GM12878 (cell line): ENCODE data around the gene HNRNPF. TPM values are rescaled to one million over a fixed set of nuclear protein-coding genes. Genes with fewer than 3 reads are reported as not detected.

Experiments used
- ATAC-seq: fragments of 200-7000 bp; cut with Tn5 transposase; 3 replicates; pipeline ENCODE4 v1.9.1; 2020; ENCODE audit warnings: mild to moderate bottlenecking, moderate library complexity
- BruUV-seq: library from RNA; stranded (reverse); fragments of 400-500 nt; replicated peaks from 2 replicates; lab custom pipeline; 2021; lab: Mats Ljungman, UMichigan
- CTCF ChIA-PET: fragments of 300-600 bp; sonication (Branson Sonifier 250); formaldehyde crosslinking; extraction: SDS; loops from one replicate; lab custom pipeline; 2021; ENCODE audit warnings: inconsistent platforms; lab: Yijun Ruan, JAX
- POLR2A ChIA-PET: fragments of 350-600 bp; formaldehyde crosslinking; extraction: SDS; loops from one replicate; lab custom pipeline; 2021; ENCODE audit warnings: inconsistent platforms; lab: Charles Lee
- RAD21 ChIA-PET: fragments of 300-600 bp; sonication (Branson Sonifier 250); formaldehyde crosslinking; loops from one replicate; lab custom pipeline; 2023; ENCODE audit warnings: antibody characterized with exemption; ENCODE audit not compliant: unreplicated experiment; lab: Charles Lee
- SMC1A ChIA-PET: fragments of 300-600 bp; sonication (Branson Sonifier 250); formaldehyde crosslinking; loops from one replicate; lab custom pipeline; 2023; ENCODE audit not compliant: unreplicated experiment, uncharacterized antibody; lab: Charles Lee
- DNase-seq: peaks from one replicate; pipeline ENCODE4 v3.0.0-alpha.2; 2011; ENCODE audit warnings: low read depth, low spot score
- FAIRE-seq: peaks from 3 replicates; lab custom pipeline; 2011; peaks lifted over from hg19 to GRCh38; lab: Jason Lieb, UNC
- H2AFZ ChIP-seq: 2 replicates; pipeline ENCODE4 v1.6.0; 2011; ENCODE audit warnings: low read depth, low read length, control low read depth; ENCODE audit not compliant: control insufficient read depth
- H3K27ac ChIP-seq: 2 replicates; pipeline ENCODE4 v1.5.1; 2011; ENCODE audit warnings: control low read depth; ENCODE audit not compliant: control insufficient read depth, insufficient read depth
- H3K27me3 ChIP-seq, 2 experiments: replicated peaks in 1 of 2; 2 replicates each; pipeline versions ENCODE4 v1.6.0 to v1.6.1; 2011; ENCODE audit warnings: low read length in 1 of 2; ENCODE audit not compliant: control insufficient read depth in 2 of 2, insufficient read depth in 2 of 2
- H3K36me3 ChIP-seq, 2 experiments: 2 replicates each; pipeline ENCODE4 v1.5.1; 2011; ENCODE audit warnings: low read length in 1 of 2; ENCODE audit not compliant: control insufficient read depth in 2 of 2, insufficient read depth in 2 of 2
- H3K4me1 ChIP-seq: 2 replicates; pipeline ENCODE4 v1.6.1; 2011; ENCODE audit warnings: mild to moderate bottlenecking, low read length, moderate library complexity, mixed read lengths; ENCODE audit not compliant: control insufficient read depth, insufficient read depth
- H3K4me2 ChIP-seq: 2 replicates; pipeline ENCODE4 v1.6.0; 2011; ENCODE audit warnings: control low read depth; ENCODE audit not compliant: control insufficient read depth, insufficient read depth
- H3K4me3 ChIP-seq: fragments of 200-600 bp; sonication (generic); 2 replicates; pipeline ENCODE4 v1.5.1; 2016
- H3K79me2 ChIP-seq: 2 replicates; pipeline ENCODE4 v1.6.0; 2011; ENCODE audit warnings: low read length; ENCODE audit not compliant: control insufficient read depth, insufficient read depth
- H3K9ac ChIP-seq: 2 replicates; pipeline ENCODE4 v1.8.0; 2011; ENCODE audit warnings: low read length, control low read depth, mixed read lengths; ENCODE audit not compliant: control insufficient read depth, insufficient read depth
- H3K9me3 ChIP-seq: replicated peaks from 3 replicates; pipeline ENCODE4 v1.5.1; 2011; ENCODE audit warnings: mild to moderate bottlenecking, low read length; ENCODE audit not compliant: control insufficient read depth, insufficient read depth
- H4K20me1 ChIP-seq: 2 replicates; pipeline ENCODE4 v1.6.0; 2011; ENCODE audit not compliant: control insufficient read depth, insufficient read depth
- BHLHE40 ChIP-seq, 2 experiments: fragments of 450-650 bp in 1 of 2; IDR thresholded peaks; 2 replicates each; pipeline ENCODE4 v1.6.1; 2011 to 2017; ENCODE audit warnings: low read depth in 2 of 2, borderline replicate concordance in 1 of 2, improper control_type of control experiment in 1 of 2, low read length in 1 of 2, mild to moderate bottlenecking in 1 of 2
- CBFB ChIP-seq: IDR thresholded peaks from 2 replicates; pipeline ENCODE4 v1.6.1; 2016; ENCODE audit warnings: antibody characterized with exemption, low read depth
- POLR2AphosphoS5 ChIP-seq: IDR thresholded peaks from 2 replicates; pipeline ENCODE4 v1.6.1; 2011; ENCODE audit warnings: mild to moderate bottlenecking, low read length, inconsistent platforms
- WGBS: methylation state at CpG from one replicate; pipeline ENCODE4 v1.1.6; 2016; ENCODE audit warnings: low lambda C conversion rate; ENCODE audit not compliant: insufficient replicate concordance, insufficient coverage; ENCODE audit errors: missing lambda C conversion rate; 5-methylcytosine and 5-hydroxymethylcytosine counted together
- in situ Hi-C: fragments of 300-500 bp; cut with MboI; formaldehyde crosslinking; loops from 9 replicates; pipeline ENCODE4 v1.14.3; 2018; ENCODE audit warnings: mixed read lengths
- intact Hi-C: fragments of 100-400 bp; cut with micrococcal nuclease; formaldehyde crosslinking; loops from one replicate; pipeline ENCODE4 v1.14.2; 2022; ENCODE audit not compliant: unreplicated experiment
- polyA plus RNA-seq, 11 experiments: library from polyadenylated mRNA; depleted of rRNA in 4 of 11; unstranded in 6 of 11; stranded (reverse) in 5 of 11; fragments of >200 nt; fragmentation: Nextera tagmentation in 4 of 11; fragmentation: Illumina TruSeq in 1 of 11; extraction: Ambion mirVana in 4 of 11; extraction: Trizol in 1 of 11; gene quantifications; 1 replicate in 1 of 11; 2 replicates in 10 of 11; pipeline versions ENCODE4 v1.2.1 to v1.2.3, GENCODE V29; 2011 to 2016; ENCODE audit warnings: inconsistent platforms in 2 of 11, missing spikeins in 2 of 11, low read depth in 1 of 11
- total RNA-seq, 4 experiments: library from RNA; depleted of rRNA in 3 of 4; stranded (reverse); fragments of >200 nt in 3 of 4; fragmentation: Illumina TruSeq in 1 of 4; extraction: Trizol in 1 of 4; gene quantifications; 2 replicates each; pipeline versions ENCODE4 v1.2.1 to v1.2.3, GENCODE V29; 2013 to 2021

The HNRNPF gene
- total and polyA plus RNA-seq, 10 of the 15 experiments (the other 5 are each of a cell fraction or from before 2014, with no cell fraction given) = 156 to 373 (median 293) TPM

DNA sequence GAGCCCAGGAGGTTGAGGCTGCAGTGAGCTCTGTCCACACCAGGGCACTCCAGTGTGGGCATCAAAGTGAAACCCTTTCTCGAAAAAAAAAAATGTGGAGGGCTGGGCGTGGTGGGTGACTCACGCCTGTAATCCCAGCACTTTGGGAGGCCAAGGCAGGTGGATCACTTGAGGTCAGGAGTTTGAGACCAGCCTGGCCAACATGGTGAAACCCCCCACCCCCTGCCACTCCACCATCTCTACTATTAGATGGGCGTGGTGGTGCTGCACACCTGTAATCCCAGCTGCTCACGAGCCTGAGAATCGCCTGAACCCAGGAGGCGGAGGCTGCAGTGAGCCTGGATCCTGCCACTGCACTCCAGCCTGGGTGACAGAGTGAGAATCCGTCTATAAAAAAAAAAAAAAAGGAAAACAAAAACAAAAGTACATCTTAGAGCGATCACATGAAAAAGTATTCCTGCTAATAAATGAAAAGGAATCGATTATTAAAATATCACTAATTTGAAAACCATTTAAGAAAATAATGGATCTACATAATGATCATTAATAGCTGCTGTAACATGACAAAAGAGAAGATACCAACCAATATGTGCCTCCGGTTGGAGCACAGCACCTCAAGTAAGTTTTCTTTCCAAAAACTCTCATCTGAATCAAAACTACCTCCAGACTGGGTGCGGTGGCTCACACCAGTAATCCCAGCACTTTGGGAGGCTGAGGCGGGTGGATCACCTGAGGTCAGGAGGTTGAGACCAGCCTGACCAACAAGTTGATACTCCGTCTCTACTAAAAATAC, 4.9 kb downstream of the HNRNPF start:
- Histone ChIP-seq H3K9me3 (no peaks in the 10 kb centered on the region), H3K4me2 (peak overlapping the region; percentile 76), H3K4me3 (peak overlapping the region; percentile 98), H3K79me2 (peaks cover 99% of the 10 kb centered on the region), H3K9ac (peak overlapping the region; percentile 92), H4K20me1 (peaks cover 13% of the 10 kb centered on the region), H2AFZ (no peak overlapping the region), H3K27me3 (no peaks in the 10 kb centered on the region), H3K27ac (peak overlapping the region; percentile 45), H3K36me3 (peaks cover 0 to 13% of the 10 kb centered on the region in 2 experiments; a peak in 3 of 4 replicates), H3K4me1 (peaks cover 25% of the 10 kb centered on the region)
- DNase-seq = no peak
- FAIRE-seq = no peak
- POLR2A ChIA-PET = interaction anchor here (0.7 kb wide), 1 partner anchor 1563 kb away, joined by 3 read pairs; no protein-coding TSS in a partner anchor
- RAD21 ChIA-PET = interaction anchor here (0.7 to 1.5 kb wide), 2 partner anchors 48 to 1476 kb away, joined by 3 to 4 read pairs; no protein-coding TSS in a partner anchor
- intact Hi-C loops (loop anchor here (2.0 kb wide), 1 partner anchor 17 kb away; no protein-coding TSS in a partner anchor), in situ Hi-C loops (loop anchor here (10.0 to 25.0 kb wide), 4 partner anchors 267 to 1561 kb away; partner anchors contain the start of genes CSGALNACT2 and ZNF33B)
- peak; percentile 55; the same call in 1 of the 2 replicates for TF ChIP-seq POLR2AphosphoS5
- no peak for TF ChIP-seq CBFB
- 0 out of 4 replicates have a peak, but pooled peaks of 1 of the 2 experiments have one; percentile 6 for TF ChIP-seq BHLHE40 (IDR thresholded peaks at IDR 0.05; ENCODE audit: borderline replicate concordance in 1 of 2, low read depth in 2 of 2, low read length in 1 of 2)
- no TSS peak for BruUV-seq
- SMC1A ChIA-PET = no interaction called here
- WGBS = 4% methylated on average over 14 of the region's 14 CpGs
- CTCF ChIA-PET = interaction anchor here (1.0 to 1.2 kb wide), 2 partner anchors 15 to 111 kb away, joined by 3 read pairs; no protein-coding TSS in a partner anchor
- no peak for ATAC-seq
